K562 (cell line): ENCODE measurements around the gene BAG1. TPM values are rescaled to one million over a fixed set of nuclear protein-coding genes. Genes with fewer than 3 reads are reported as not detected.

Experiments used
- BRF1 ChIP-seq: IDR thresholded peaks from 3 replicates; pipeline ENCODE4 v1.6.1; 2011; ENCODE audit warnings: borderline replicate concordance, mild to moderate bottlenecking; ENCODE audit not compliant: insufficient read length; ENCODE audit errors: extremely low read depth
- EZH2 ChIP-seq: IDR thresholded peaks from 2 replicates; pipeline ENCODE4 v1.6.1; 2012; ENCODE audit warnings: low read depth, mild to moderate bottlenecking, inconsistent platforms, low read length, borderline replicate concordance
- HMBOX1 ChIP-seq: sonication (generic); IDR thresholded peaks from 2 replicates; pipeline ENCODE4 v1.6.1; 2016
- KAT8 ChIP-seq: fragments of 450-650 bp; IDR thresholded peaks from 2 replicates; pipeline ENCODE4 v1.6.1; 2016; ENCODE audit warnings: low read depth, mild to moderate bottlenecking
- MBD1 ChIP-seq: fragments of 250-450 bp; sonication (Bioruptor Pico); IDR thresholded peaks from 2 replicates; pipeline ENCODE4 v1.8.0; 2022; ENCODE audit warnings: inconsistent platforms
- NRF1 ChIP-seq, 2 experiments: fragments of 450-650 bp; IDR thresholded peaks in 1 of 2; conservative IDR thresholded peaks in 1 of 2; 2 replicates each; pipeline ENCODE4 v1.6.1; 2014; ENCODE audit warnings: mild to moderate bottlenecking in 2 of 2
- PRDM10 ChIP-seq: fragments of 450-650 bp; IDR thresholded peaks from 2 replicates; pipeline ENCODE4 v1.6.1; 2018; ENCODE audit not compliant: partially characterized antibody
- SAFB ChIP-seq: fragments of 200-400 bp; formaldehyde crosslinking; IDR thresholded peaks from 2 replicates; pipeline ENCODE4 v1.6.1; 2017; ENCODE audit warnings: low read depth, low read length, borderline replicate concordance
- SMARCC2 ChIP-seq: fragments of 450-650 bp; IDR thresholded peaks from 2 replicates; pipeline ENCODE4 v1.6.1; 2017; ENCODE audit warnings: antibody characterized with exemption, moderate library complexity, mild to moderate bottlenecking, low read depth
- TFE3 ChIP-seq: fragments of 450-650 bp; formaldehyde crosslinking; IDR thresholded peaks from 2 replicates; pipeline ENCODE4 v1.4.0; 2020; ENCODE audit warnings: mild to moderate bottlenecking, mixed read lengths
- ZBTB7A ChIP-seq: IDR thresholded peaks from 2 replicates; pipeline ENCODE4 v1.6.1; 2011; ENCODE audit warnings: low read depth, mild to moderate bottlenecking, low read length, moderate library complexity, borderline replicate concordance; ENCODE audit not compliant: control insufficient read depth
- ZNF398 ChIP-seq: fragments of 250-450 bp; sonication (Bioruptor Pico); IDR thresholded peaks from 2 replicates; pipeline ENCODE4 v1.8.0; 2021; ENCODE audit warnings: moderate library complexity, mild to moderate bottlenecking, inconsistent platforms
- ZNF561 ChIP-seq: fragments of 450-650 bp; formaldehyde crosslinking; conservative IDR thresholded peaks from 2 replicates; pipeline ENCODE4 v1.4.0; 2020; ENCODE audit warnings: mild to moderate bottlenecking, moderate library complexity
- ZNF586 ChIP-seq: fragments of 450-650 bp; formaldehyde crosslinking; conservative IDR thresholded peaks from 2 replicates; pipeline ENCODE4 v1.4.0; 2020; ENCODE audit warnings: mild to moderate bottlenecking, moderate library complexity
- ZNF655 ChIP-seq: fragments of 250-450 bp; sonication (Bioruptor Pico); IDR thresholded peaks from 2 replicates; pipeline ENCODE4 v1.5.0; 2021
- polyA plus RNA-seq, 8 experiments: library from polyadenylated mRNA; depleted of rRNA in 4 of 8; stranded (reverse) in 5 of 8; unstranded in 3 of 8; fragments of >200 nt; fragmentation: Nextera tagmentation in 2 of 8; fragmentation: Illumina TruSeq in 1 of 8; extraction: Ambion mirVana in 2 of 8; extraction: Trizol in 1 of 8; gene quantifications; 2 replicates each; pipeline versions ENCODE4 v1.2.1 to v1.2.3, GENCODE V29; 2011 to 2014; ENCODE audit warnings: inconsistent platforms in 1 of 8, missing spikeins in 1 of 8
- total RNA-seq, 7 experiments: library from RNA; depleted of rRNA in 6 of 7; stranded (reverse); fragments of >200 nt in 6 of 7; fragmentation: Illumina TruSeq in 2 of 7; extraction: Trizol in 2 of 7; gene quantifications; 2 replicates each; pipeline versions ENCODE4 v1.2.1 to v1.2.3, GENCODE V29; 2011 to 2021; ENCODE audit warnings: low replicate concordance in 1 of 7

Gene BAG1
- total and polyA plus RNA-seq, 9 of the 15 experiments (the other 6 are each of a cell fraction or from before 2014, with no cell fraction given): 9.7 to 106 (median 56.9) TPM

GRCh38 chr9:33264473-33265177 lies at the start of gene BAG1, which contains the start of gene CHMP5 (continued):
- TF ChIP-seq PRDM10: no peak
- TF ChIP-seq SAFB: no peak
- TF ChIP-seq BRF1: no peak
- no peak for TF ChIP-seq SMARCC2
- TF ChIP-seq HMBOX1: no peak
- no peak for TF ChIP-seq ZNF655 (CRISPR knock-in tag)
- TF ChIP-seq ZNF586 (CRISPR knock-in tag): no peak
- no peak for TF ChIP-seq KAT8
- no peak for TF ChIP-seq ZBTB7A
- no peak for TF ChIP-seq ZNF398 (CRISPR knock-in tag)
- TF ChIP-seq ZNF561 (CRISPR knock-in tag): no peak
- no peak for TF ChIP-seq TFE3 (CRISPR knock-in tag)
- peak; percentile 94 to 95 for TF ChIP-seq NRF1 (conservative IDR thresholded peaks at IDR 0.05 in 1 of 2, IDR thresholded peaks at IDR 0.05 in 1 of 2)
- no peak for TF ChIP-seq EZH2
- TF ChIP-seq MBD1: no peak
